ENCODE measurements around the gene FCER2. TPM values are rescaled to one million over a fixed set of nuclear protein-coding genes. Genes with fewer than 3 reads are reported as not detected.

Gene FCER2
- total and polyA plus RNA-seq, 2 of the 4 experiments (the other 2 are of a cell fraction) = not detected

- Histone ChIP-seq H3K79me1 (ENCODE audit: low read depth in 1 of 2, low read length in 2 of 2) (no peaks in the 10 kb centered on the region), H4K20me1 (ENCODE audit: insufficient read depth, low read length) (no peaks in the 10 kb centered on the region), H3K9me1 (ENCODE audit: insufficient read depth, low read length) (no peaks in the 10 kb centered on the region), H3K56ac (ENCODE audit: extremely low read depth, insufficient read depth, low read length) (no peak overlapping the region), H3K14ac (replicated peaks; ENCODE audit: low read depth, low read length) (no peak overlapping the region), H4K8ac (ENCODE audit: low read depth in 2 of 2, low read length in 2 of 2) (no peak overlapping the region), H3K27me3 (ENCODE audit: control insufficient read depth, insufficient read depth, low read length) (peaks cover 3% of the 10 kb centered on the region; the same call in 1 of the 2 replicates), H3K4ac (ENCODE audit: low read depth, low read length) (no peak overlapping the region), H3K9ac (ENCODE audit: low read depth, low read length) (no peak overlapping the region), H3K4me2 (ENCODE audit: low read depth, low read length) (no peak overlapping the region), H4K91ac (ENCODE audit: insufficient read depth, low read depth, low read length) (no peak overlapping the region), H2AK9ac (replicated peaks; ENCODE audit: low read depth, low read length, poor library complexity) (no peak overlapping the region), H4K5ac (ENCODE audit: low read depth, low read length) (no peak overlapping the region), H2BK20ac (ENCODE audit: low read depth, low read length) (no peak overlapping the region), H3K4me1 (ENCODE audit: control insufficient read depth, insufficient read depth, low read length) (no peaks in the 10 kb centered on the region), H3K4me3 (ENCODE audit: insufficient read depth, low read depth, low read length) (no peak overlapping the region), H2BK5ac (ENCODE audit: low read depth, low read length, poor library complexity, severe bottlenecking) (no peak overlapping the region), H2BK120ac (ENCODE audit: low read depth, low read length) (no peak overlapping the region), H2BK15ac (ENCODE audit: low read depth, low read length) (no peak overlapping the region), H3K18ac (ENCODE audit: low read depth, low read length) (no peak overlapping the region), H2AFZ (replicated peaks; ENCODE audit: low read length, poor library complexity) (no peak overlapping the region), H3K9me3 (ENCODE audit: control insufficient read depth, insufficient read depth, low read length) (peaks cover 2% of the 10 kb centered on the region; the same call in 1 of the 2 replicates), H3K27ac (ENCODE audit: insufficient read depth, low read length) (no peak overlapping the region), H3K36me3 (ENCODE audit: control insufficient read depth, insufficient read depth, low read length) (no peaks in the 10 kb centered on the region), H3K23ac (ENCODE audit: low read depth, low read length) (no peak overlapping the region), H2AK5ac (ENCODE audit: low read depth, low read length) (no peak overlapping the region)
- intact Hi-C loops (cut with micrococcal nuclease) = no loop called here
- no TSS peak for BruUV-seq (replicated peaks)
- in situ Hi-C loops (cut with MboI; ENCODE audit: low sequenced_read_pairs) = no loop called here
- dilution Hi-C loops (cut with HindIII; ENCODE audit: low sequenced_read_pairs, unreplicated experiment) = no loop called here
- POLR2A ChIA-PET (ENCODE audit: unreplicated experiment) = no interaction called here
- ATAC-seq (ENCODE audit: low read depth) (no peak), DNase-seq (no peak)
- no peak for TF ChIP-seq SMC3 (IDR thresholded peaks at IDR 0.05; ENCODE audit: low read depth, low read length)
- TF ChIP-seq MXI1 (IDR thresholded peaks at IDR 0.05; ENCODE audit: borderline replicate concordance, low read depth, low read length) = no peak
- TF ChIP-seq FOS (IDR thresholded peaks at IDR 0.05; ENCODE audit: low read depth, low read length) = no peak
- TF ChIP-seq RFX5 (IDR thresholded peaks at IDR 0.05; ENCODE audit: low read depth, low read length) = no peak
- TF ChIP-seq CTCF (conservative IDR thresholded peaks at IDR 0.05; ENCODE audit: low read depth, low read length) = no peak
- no peak for TF ChIP-seq NFE2L2 (IDR thresholded peaks at IDR 0.05; ENCODE audit: low read depth, low read length)
- TF ChIP-seq ELK1 (IDR thresholded peaks at IDR 0.05; ENCODE audit: borderline replicate concordance, low read depth, low read length) = no peak
- TF ChIP-seq MAZ (IDR thresholded peaks at IDR 0.05; ENCODE audit: borderline replicate concordance, low read depth, low read length) = no peak
- CTCF ChIA-PET = interaction anchor here (0.6 kb wide), 1 partner anchor 874 kb away, joined by 3 read pairs; no protein-coding TSS in a partner anchor
Measured at GRCh38 chr19:7691497-7691896, 10.4 kb downstream of the FCER2 start.
